ENCODE measurements around the gene HSPG2. TPM values are rescaled to one million over a fixed set of nuclear protein-coding genes. Genes with fewer than 3 reads are reported as not detected.

The HSPG2 gene
- total RNA-seq, 1 donor, result 166 TPM

GRCh38 chr1:21840981-21841380 lies 96.1 kb downstream of the HSPG2 start:
- no peak for TF ChIP-seq CTCF (IDR thresholded peaks at IDR 0.05; ENCODE audit: insufficient read depth, low read depth, low read length)

GRCh38 chr1:21839337-21840037 lies 97.6 kb downstream of the HSPG2 start:
- no peak overlapping the region for H3K4me3 ChIP-seq (ENCODE audit: low read depth, low read length)
- no peak for DNase-seq (ENCODE audit: low read depth)
- TF ChIP-seq CTCF (IDR thresholded peaks at IDR 0.05; ENCODE audit: insufficient read depth, low read depth, low read length), result no peak

More at GRCh38 chr1:21840981-21841380, 96.1 kb downstream of the HSPG2 start:
- no peak for DNase-seq (ENCODE audit: low read depth)
- H3K4me3 ChIP-seq (ENCODE audit: low read depth, low read length), result no peak overlapping the region

- DNase-seq (ENCODE audit: low read depth), result no peak
- no peak overlapping the region for H3K4me3 ChIP-seq (ENCODE audit: low read depth, low read length)
- TF ChIP-seq CTCF (IDR thresholded peaks at IDR 0.05; ENCODE audit: insufficient read depth, low read depth, low read length), result no peak
Observed at GRCh38 chr1:21838359-21839157, 98.6 kb downstream of the HSPG2 start.

GRCh38 chr1:21837476-21837875 lies 99.6 kb downstream of the HSPG2 start:
- H3K4me3 ChIP-seq (ENCODE audit: low read depth, low read length), result no peak overlapping the region
- DNase-seq (ENCODE audit: low read depth), result no peak
- no peak for TF ChIP-seq CTCF (IDR thresholded peaks at IDR 0.05; ENCODE audit: insufficient read depth, low read depth, low read length)

- no peak for TF ChIP-seq CTCF (IDR thresholded peaks at IDR 0.05; ENCODE audit: insufficient read depth, low read depth, low read length)
- H3K4me3 ChIP-seq (ENCODE audit: low read depth, low read length), result no peak overlapping the region
- DNase-seq (ENCODE audit: low read depth), result no peak
Observed at GRCh38 chr1:21836729-21837128, 100.4 kb downstream of the HSPG2 start.

- TF ChIP-seq CTCF (IDR thresholded peaks at IDR 0.05; ENCODE audit: insufficient read depth, low read depth, low read length), result no peak
- no peak for DNase-seq (ENCODE audit: low read depth)
- no peak overlapping the region for H3K4me3 ChIP-seq (ENCODE audit: low read depth, low read length)
Observed at GRCh38 chr1:21836010-21836409, 101.1 kb downstream of the HSPG2 start.

Data from fibroblast of villous mesenchyme (primary cell).